ENCODE results near the gene LRRC34. TPM values are rescaled to one million over a fixed set of nuclear protein-coding genes. Genes with fewer than 3 reads are reported as not detected.

Gene LRRC34
- total and polyA plus RNA-seq, 4 donors: 0.22 to 2.8 (median 0.85) TPM

DNA sequence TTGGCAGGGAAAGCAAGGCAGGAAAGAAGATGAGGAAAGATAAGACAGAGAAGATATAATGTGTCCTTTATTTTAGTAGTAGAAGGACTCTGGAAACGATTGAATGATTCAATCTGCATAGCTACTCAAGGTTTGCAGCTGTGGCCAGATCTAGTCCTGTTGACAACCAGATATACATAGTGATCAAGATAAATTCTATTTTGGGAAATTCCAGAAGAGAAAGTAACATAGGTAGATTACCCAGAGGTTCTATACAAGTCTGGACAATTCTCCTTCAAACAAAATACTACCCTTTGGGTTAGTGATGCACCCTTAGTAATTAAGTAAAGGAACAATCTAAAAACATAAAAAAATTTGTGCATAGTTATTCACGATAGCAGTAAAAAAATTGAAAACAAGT lies 57.2 kb downstream of the LRRC34 start:
- Histone ChIP-seq H3K4me1 (ENCODE audit: control insufficient read depth in 4 of 4, insufficient read depth in 4 of 4, low read length in 3 of 4) (no peaks in the 10 kb centered on the region), H3K4me3 (ENCODE audit: low read depth in 1 of 3, low read length in 3 of 3) (no peak overlapping the region), H3K36me3 (ENCODE audit: control insufficient read depth in 4 of 4, insufficient read depth in 3 of 4, low read depth in 1 of 4, low read length in 3 of 4) (no peaks in the 10 kb centered on the region), H3K9me3 (ENCODE audit: control insufficient read depth in 4 of 4, low read length in 3 of 4) (no peaks in the 10 kb centered on the region), H3K9ac (ENCODE audit: low read depth in 1 of 2, low read length in 2 of 2) (no peak overlapping the region), H3K27me3 (ENCODE audit: control insufficient read depth in 4 of 4, insufficient read depth in 4 of 4, low read length in 3 of 4) (peaks cover 0 to 6% (median 0%) of the 10 kb centered on the region in 4 donors), H3K27ac (ENCODE audit: low read depth in 1 of 2, low read length in 2 of 2) (no peak overlapping the region)
- TF ChIP-seq TAF1 (conservative IDR thresholded peaks at IDR 0.05) (no peak), NR2F2 (IDR thresholded peaks at IDR 0.05) (no peak), SP1 (IDR thresholded peaks at IDR 0.05) (no peak), EGR1 (IDR thresholded peaks at IDR 0.05; ENCODE audit: low read depth in 2 of 2) (no peak), FOXA2 (IDR thresholded peaks at IDR 0.05) (no peak), HNF4G (IDR thresholded peaks at IDR 0.05) (no peak), FOXA1 (IDR thresholded peaks at IDR 0.05) (no peak)
- TF ChIP-seq, protein P1, sequence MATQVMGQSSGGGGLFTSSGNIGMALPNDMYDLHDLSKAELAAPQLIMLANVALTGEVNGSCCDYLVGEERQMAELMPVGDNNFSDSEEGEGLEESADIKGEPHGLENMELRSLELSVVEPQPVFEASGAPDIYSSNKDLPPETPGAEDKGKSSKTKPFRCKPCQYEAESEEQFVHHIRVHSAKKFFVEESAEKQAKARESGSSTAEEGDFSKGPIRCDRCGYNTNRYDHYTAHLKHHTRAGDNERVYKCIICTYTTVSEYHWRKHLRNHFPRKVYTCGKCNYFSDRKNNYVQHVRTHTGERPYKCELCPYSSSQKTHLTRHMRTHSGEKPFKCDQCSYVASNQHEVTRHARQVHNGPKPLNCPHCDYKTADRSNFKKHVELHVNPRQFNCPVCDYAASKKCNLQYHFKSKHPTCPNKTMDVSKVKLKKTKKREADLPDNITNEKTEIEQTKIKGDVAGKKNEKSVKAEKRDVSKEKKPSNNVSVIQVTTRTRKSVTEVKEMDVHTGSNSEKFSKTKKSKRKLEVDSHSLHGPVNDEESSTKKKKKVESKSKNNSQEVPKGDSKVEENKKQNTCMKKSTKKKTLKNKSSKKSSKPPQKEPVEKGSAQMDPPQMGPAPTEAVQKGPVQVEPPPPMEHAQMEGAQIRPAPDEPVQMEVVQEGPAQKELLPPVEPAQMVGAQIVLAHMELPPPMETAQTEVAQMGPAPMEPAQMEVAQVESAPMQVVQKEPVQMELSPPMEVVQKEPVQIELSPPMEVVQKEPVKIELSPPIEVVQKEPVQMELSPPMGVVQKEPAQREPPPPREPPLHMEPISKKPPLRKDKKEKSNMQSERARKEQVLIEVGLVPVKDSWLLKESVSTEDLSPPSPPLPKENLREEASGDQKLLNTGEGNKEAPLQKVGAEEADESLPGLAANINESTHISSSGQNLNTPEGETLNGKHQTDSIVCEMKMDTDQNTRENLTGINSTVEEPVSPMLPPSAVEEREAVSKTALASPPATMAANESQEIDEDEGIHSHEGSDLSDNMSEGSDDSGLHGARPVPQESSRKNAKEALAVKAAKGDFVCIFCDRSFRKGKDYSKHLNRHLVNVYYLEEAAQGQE (IDR thresholded peaks at IDR 0.05): no peak
- TF ChIP-seq, protein P2, sequence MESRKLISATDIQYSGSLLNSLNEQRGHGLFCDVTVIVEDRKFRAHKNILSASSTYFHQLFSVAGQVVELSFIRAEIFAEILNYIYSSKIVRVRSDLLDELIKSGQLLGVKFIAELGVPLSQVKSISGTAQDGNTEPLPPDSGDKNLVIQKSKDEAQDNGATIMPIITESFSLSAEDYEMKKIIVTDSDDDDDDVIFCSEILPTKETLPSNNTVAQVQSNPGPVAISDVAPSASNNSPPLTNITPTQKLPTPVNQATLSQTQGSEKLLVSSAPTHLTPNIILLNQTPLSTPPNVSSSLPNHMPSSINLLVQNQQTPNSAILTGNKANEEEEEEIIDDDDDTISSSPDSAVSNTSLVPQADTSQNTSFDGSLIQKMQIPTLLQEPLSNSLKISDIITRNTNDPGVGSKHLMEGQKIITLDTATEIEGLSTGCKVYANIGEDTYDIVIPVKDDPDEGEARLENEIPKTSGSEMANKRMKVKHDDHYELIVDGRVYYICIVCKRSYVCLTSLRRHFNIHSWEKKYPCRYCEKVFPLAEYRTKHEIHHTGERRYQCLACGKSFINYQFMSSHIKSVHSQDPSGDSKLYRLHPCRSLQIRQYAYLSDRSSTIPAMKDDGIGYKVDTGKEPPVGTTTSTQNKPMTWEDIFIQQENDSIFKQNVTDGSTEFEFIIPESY (IDR thresholded peaks at IDR 0.05): no peak
- TF ChIP-seq, protein P3, sequence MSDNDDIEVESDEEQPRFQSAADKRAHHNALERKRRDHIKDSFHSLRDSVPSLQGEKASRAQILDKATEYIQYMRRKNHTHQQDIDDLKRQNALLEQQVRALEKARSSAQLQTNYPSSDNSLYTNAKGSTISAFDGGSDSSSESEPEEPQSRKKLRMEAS (IDR thresholded peaks at IDR 0.05): no peak
- no peak for DNase-seq (ENCODE audit: low spot score)
- WGBS: 77% methylated on average over 2 of the region's 2 CpGs

DNA sequence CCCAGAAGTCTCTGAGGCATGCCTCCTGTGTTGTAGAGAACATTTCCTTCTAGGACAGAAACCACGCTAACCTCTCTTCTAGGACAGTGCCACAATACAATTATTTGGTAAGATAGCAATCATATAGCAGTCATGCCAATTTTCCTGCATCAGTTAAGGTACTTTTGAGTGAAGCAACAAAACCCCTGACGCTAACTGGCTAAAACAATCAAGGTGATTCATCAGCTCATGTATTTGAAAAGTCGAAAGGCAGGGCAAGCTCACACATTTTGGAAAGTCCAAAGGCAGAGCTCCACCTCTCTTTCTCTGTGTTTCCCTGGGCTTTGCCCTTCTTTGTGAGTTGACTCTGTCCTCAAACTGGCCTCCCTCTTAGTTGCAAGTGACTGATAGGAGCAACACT lies 58.0 kb downstream of the LRRC34 start:
- H3K9ac ChIP-seq (ENCODE audit: low read depth in 1 of 2, low read length in 2 of 2): no peak overlapping the region
- H3K4me1 ChIP-seq (ENCODE audit: control insufficient read depth in 4 of 4, insufficient read depth in 4 of 4, low read length in 3 of 4): no peaks in the 10 kb centered on the region
- H3K27me3 ChIP-seq (ENCODE audit: control insufficient read depth in 4 of 4, insufficient read depth in 4 of 4, low read length in 3 of 4): peaks cover 0 to 6% (median 0%) of the 10 kb centered on the region in 4 donors
- TF ChIP-seq, protein P4, sequence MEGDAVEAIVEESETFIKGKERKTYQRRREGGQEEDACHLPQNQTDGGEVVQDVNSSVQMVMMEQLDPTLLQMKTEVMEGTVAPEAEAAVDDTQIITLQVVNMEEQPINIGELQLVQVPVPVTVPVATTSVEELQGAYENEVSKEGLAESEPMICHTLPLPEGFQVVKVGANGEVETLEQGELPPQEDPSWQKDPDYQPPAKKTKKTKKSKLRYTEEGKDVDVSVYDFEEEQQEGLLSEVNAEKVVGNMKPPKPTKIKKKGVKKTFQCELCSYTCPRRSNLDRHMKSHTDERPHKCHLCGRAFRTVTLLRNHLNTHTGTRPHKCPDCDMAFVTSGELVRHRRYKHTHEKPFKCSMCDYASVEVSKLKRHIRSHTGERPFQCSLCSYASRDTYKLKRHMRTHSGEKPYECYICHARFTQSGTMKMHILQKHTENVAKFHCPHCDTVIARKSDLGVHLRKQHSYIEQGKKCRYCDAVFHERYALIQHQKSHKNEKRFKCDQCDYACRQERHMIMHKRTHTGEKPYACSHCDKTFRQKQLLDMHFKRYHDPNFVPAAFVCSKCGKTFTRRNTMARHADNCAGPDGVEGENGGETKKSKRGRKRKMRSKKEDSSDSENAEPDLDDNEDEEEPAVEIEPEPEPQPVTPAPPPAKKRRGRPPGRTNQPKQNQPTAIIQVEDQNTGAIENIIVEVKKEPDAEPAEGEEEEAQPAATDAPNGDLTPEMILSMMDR (IDR thresholded peaks at IDR 0.05; ENCODE audit: low read depth, low read length, missing input control): no peak
- no peak for TF ChIP-seq FOXA1 (IDR thresholded peaks at IDR 0.05)
- TF ChIP-seq RAD21 (IDR thresholded peaks at IDR 0.05): no peak
- TF ChIP-seq NR2F2 (IDR thresholded peaks at IDR 0.05): no peak
- no peak for TF ChIP-seq HNF4G (IDR thresholded peaks at IDR 0.05)
- no peak for DNase-seq (ENCODE audit: low spot score)
- H3K36me3 ChIP-seq (ENCODE audit: control insufficient read depth in 4 of 4, insufficient read depth in 3 of 4, low read depth in 1 of 4, low read length in 3 of 4): no peaks in the 10 kb centered on the region
- 88% methylated on average over 3 of the region's 3 CpGs for WGBS
- no peak overlapping the region for H3K4me3 ChIP-seq (ENCODE audit: low read depth in 1 of 3, low read length in 3 of 3)
- no peaks in the 10 kb centered on the region for H3K9me3 ChIP-seq (ENCODE audit: control insufficient read depth in 4 of 4, low read length in 3 of 4)
- no peak overlapping the region for H3K27ac ChIP-seq (ENCODE audit: low read depth in 1 of 2, low read length in 2 of 2)

Data from liver (tissue), 9 donors.